GM08714 (cell line): Measurements from ENCODE around the gene TRIML1.

Source experiments
- H3K4me3 ChIP-seq: fragments of 200-500 bp; sonication (Bioruptor generic); 2 replicates; pipeline ENCODE4 v1.5.1; 2014; ENCODE audit warnings: mild to moderate bottlenecking, low read length, inconsistent platforms
- ZNF274 ChIP-seq: IDR thresholded peaks from 2 replicates; pipeline ENCODE4 v1.6.1; 2012; ENCODE audit warnings: mild to moderate bottlenecking, low read depth, low read length

The TRIML1 gene

DNA sequence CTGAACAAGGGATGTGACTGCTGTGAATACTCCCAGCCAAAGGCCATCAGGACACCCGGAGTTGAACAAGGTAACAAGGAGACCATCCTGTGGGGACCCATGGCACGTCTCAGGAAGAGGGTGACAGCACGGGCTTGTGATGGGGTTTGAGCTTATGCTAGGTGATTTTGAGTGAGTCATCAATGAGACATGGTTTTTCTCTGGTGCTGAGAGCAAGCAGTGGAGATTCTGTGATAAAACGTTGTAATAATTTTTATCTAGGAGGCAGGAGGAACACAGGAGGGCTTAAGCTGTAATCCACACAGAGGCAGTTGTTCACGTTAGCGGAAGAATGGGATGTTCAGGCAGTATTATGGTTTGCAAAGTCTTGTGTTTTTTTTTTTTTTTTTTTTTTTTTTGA, 36.0 kb downstream of the TRIML1 start:
- TF ChIP-seq ZNF274, result no peak
- no peak overlapping the region for H3K4me3 ChIP-seq

DNA sequence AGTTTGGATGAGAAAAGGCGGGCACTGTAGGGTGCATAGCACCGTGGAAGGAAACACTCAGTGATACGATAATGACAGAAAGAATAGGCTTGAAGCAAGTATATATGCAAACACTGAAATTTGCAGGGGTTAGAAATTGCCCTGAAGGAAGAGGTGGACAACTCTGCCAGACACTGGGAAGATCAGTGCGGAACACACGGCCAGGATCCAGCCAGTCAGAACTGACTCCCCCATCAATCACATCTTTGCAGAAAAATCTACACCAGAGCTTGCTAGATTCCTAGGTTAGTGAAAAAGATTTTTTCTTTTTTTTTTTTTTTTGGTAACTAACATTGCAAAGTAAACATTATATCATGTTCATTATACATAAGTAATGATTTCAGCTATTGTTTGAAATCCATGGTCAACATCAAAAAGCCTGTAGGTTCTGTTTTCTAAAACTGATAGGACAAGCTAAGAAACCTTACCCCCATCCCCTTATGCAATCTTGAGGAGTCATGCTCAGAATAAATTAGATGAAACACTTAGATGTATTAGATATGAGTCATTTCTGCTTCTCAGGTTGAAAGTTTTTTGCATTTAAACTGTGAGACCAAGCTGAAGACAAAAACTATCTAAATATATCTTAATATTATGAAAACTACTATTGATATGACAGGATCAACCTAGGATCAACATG, 38.9 kb downstream of the TRIML1 start:
- TF ChIP-seq ZNF274, result no peak
- no peak overlapping the region for H3K4me3 ChIP-seq

DNA sequence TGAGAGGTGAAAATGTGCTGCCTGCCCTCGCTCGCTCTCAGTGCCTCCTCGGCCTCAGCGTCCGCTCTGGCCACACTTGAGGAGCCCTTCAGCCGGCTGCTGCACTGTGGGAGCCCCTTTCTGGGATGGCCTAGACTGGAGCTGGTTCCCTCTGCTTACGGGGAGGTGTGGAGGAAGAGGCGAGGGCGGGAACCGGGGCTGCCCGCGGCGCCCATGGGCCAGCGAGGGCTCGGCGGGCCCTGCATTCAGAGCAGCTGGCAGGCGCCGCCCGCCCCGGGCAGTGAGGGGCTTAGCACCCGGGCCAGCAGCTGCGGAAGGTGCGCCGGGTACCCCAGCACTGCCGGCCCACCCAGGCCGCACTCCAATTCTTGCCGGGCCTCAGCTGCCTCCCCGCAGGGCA, 39.6 kb downstream of the TRIML1 start:
- no peak overlapping the region for H3K4me3 ChIP-seq

DNA sequence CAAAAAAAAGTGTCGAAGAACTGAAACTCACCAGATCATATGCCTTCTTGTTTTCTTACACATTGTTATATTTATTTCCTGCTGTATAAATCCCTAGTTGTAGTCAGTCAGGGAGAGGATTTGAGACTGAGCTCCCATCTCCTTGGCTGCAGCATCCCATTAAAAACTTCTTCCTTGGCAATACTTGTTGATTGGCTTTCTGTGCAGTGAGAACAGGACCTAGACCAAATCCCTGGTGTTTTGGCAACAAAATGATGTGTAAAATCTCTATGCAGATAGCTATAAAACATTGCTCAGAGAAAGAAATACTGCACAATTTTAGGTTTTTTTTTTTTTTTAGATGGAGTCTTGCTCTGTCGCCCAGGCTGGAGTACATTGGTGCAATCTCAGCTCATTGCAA, 47.9 kb downstream of the TRIML1 start:
- no peak overlapping the region for H3K4me3 ChIP-seq
- no peak for TF ChIP-seq ZNF274

More for the DNA sequence above, 39.6 kb downstream of the TRIML1 start:
- TF ChIP-seq ZNF274, result no peak

DNA sequence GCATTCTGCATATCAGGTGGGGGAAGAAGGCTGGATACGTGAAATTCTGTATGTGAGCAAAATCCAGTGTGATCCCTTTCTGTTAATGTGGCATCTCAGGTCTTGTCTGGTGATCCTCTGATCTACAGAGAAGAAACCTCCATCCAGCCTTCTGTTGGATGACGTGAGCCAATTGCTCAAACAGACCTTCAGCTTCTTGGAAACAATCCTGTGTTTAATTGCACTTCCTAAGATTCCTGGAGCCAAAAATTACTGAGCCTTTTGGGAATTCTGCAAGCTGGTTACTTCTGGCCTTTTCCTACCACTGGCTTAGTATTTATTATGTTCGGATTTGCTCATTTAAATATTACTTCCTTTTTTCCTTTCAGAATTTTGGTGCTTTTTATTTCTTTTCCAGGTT, 51.2 kb downstream of the TRIML1 start:
- no peak for TF ChIP-seq ZNF274
- no peak overlapping the region for H3K4me3 ChIP-seq

DNA sequence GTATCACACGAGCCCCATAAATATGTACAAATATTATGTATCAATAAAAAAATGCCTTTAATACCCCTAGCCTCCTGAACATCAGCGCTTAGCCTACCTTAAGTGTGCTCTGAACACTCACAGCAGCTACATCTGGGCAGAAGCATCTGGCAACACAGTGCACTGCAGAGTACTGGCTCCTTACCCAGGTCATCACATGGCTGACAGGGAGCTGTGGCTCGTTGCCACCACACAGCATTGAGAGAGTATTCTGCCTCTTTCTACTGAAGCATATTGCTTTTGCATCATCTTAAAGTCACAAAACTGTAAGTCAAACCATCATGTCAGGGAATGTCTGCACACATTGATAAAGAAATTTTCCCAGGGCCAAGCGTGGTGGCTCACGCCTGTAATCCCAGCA, 55.2 kb downstream of the TRIML1 start:
- no peak overlapping the region for H3K4me3 ChIP-seq
- no peak for TF ChIP-seq ZNF274

DNA sequence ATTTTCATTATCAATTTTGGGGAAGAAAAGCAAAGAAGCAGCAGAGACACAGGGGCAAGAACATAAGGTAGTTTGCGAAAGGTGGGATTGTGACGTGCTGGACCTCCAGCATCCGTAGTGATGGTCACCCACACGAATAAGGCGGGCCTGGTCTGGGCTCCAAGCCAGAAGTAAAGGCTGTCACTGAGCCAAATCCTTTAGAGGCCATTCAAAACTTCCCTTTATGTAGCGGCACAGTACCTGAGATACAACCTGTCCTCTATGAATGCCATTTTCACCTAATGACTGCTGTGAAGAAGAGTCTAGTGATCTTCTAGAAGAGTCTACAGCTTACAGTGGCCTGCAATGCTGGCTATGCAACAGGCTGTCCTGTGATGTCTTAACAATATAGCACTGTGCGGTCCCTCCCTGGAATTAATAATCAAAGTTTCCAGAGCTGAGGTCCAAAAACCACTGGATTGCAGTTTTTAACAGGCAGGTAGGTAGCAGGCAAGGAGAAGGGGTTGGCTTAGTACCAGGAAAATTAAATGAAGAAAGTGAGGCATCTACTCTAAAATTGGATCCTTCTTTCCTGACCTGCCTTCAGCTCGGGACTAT, 56.2 kb downstream of the TRIML1 start:
- no peak overlapping the region for H3K4me3 ChIP-seq
- no peak for TF ChIP-seq ZNF274

DNA sequence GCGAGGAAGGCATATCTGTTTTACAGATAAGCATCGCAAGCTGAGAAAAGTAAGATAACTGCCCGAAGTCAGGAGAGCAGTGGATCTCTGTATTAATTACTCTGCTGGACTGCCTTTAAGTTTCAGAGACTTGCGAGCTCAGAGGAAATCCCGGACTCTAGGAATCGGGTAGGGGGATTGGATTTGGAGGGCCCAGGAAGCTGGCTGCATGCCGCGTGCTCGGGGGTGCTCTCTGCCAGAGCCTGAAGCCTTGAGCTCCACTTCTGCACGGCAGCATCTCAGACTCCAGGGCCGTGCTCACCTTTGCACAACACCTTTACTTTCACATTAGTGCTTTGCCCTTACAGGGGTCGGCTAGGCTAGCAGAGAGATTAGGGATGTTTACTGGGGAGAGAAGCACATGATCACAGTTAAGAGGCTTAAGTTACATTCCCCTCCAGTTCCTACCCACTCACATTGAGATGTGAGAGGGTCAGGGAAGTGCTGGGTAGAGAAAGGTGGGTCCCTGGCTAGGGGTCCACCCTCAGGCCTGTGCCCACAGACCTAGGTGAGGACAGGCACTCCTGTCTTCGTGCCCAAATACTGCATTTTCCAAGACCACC, 57.0 kb downstream of the TRIML1 start:
- H3K4me3 ChIP-seq, result no peak overlapping the region
- no peak for TF ChIP-seq ZNF274
